ENCODE measurements around the gene TMEM200A.

DNA sequence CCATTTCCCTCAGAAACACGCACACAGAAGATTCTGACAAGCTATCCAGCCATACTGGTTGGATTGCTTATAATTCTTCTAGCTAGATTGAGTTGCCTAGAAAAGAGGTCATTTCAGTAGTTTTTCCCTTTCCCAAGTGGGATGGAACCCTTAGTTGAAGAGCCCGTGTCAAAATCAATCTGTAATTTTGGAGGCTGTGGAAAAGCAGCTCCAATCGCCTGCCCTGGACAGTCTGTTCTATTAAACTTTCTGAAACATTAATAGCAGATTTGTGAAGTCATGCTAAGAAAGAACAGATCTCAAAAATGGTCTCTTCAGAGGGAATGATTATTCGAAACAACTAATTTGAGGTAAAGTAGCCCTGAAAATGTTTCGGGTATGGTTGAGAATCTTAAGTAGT lies 29.3 kb downstream of the TMEM200A start:
- TF ChIP-seq EZH2 (IDR thresholded peaks at IDR 0.05; ENCODE audit: insufficient read depth, poor library complexity, severe bottlenecking): no peak
- no peak for TF ChIP-seq EZH2phosphoT487 (IDR thresholded peaks at IDR 0.05; ENCODE audit: insufficient read depth, low read depth)
